ENCODE data around the gene ADRA2B.

DNA sequence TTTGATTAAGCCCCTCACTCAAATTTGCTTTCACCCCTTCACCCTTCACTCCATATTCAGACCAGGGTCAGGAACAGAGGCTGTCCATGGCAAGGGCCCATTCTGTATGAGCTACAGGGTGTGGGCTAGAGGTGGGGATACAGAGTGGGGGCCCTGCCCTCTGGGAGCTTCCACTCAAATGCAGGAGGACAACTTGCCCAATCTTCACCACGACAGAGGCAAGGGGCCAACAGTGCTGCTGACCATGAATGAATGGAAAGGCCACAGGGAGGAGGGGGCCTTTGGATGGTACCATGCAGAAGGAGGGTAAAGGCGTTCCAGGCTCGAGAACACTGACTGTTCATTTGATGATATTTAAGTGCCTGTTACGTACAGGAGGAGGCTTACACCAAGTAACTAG is 22.8 kb downstream of the ADRA2B start:
- TF ChIP-seq EZH2 (IDR thresholded peaks at IDR 0.05) (no peak), ZFX (IDR thresholded peaks at IDR 0.05) (no peak), POLR2A (IDR thresholded peaks at IDR 0.05; ENCODE audit: borderline replicate concordance, extremely low read depth, insufficient read depth, insufficient read length) (no peak), POLR2AphosphoS5 (IDR thresholded peaks at IDR 0.05; ENCODE audit: low read depth, low read length) (no peak), RAD21 (IDR thresholded peaks at IDR 0.05; ENCODE audit: low read depth) (no peak), JUND (IDR thresholded peaks at IDR 0.05) (no peak), TCF7L2 (IDR thresholded peaks at IDR 0.05; ENCODE audit: borderline replicate concordance, extremely low read depth, insufficient read depth, insufficient read length) (no peak), SIN3A (IDR thresholded peaks at IDR 0.05; ENCODE audit: low read depth) (no peak)
- TF ChIP-seq, protein P1, sequence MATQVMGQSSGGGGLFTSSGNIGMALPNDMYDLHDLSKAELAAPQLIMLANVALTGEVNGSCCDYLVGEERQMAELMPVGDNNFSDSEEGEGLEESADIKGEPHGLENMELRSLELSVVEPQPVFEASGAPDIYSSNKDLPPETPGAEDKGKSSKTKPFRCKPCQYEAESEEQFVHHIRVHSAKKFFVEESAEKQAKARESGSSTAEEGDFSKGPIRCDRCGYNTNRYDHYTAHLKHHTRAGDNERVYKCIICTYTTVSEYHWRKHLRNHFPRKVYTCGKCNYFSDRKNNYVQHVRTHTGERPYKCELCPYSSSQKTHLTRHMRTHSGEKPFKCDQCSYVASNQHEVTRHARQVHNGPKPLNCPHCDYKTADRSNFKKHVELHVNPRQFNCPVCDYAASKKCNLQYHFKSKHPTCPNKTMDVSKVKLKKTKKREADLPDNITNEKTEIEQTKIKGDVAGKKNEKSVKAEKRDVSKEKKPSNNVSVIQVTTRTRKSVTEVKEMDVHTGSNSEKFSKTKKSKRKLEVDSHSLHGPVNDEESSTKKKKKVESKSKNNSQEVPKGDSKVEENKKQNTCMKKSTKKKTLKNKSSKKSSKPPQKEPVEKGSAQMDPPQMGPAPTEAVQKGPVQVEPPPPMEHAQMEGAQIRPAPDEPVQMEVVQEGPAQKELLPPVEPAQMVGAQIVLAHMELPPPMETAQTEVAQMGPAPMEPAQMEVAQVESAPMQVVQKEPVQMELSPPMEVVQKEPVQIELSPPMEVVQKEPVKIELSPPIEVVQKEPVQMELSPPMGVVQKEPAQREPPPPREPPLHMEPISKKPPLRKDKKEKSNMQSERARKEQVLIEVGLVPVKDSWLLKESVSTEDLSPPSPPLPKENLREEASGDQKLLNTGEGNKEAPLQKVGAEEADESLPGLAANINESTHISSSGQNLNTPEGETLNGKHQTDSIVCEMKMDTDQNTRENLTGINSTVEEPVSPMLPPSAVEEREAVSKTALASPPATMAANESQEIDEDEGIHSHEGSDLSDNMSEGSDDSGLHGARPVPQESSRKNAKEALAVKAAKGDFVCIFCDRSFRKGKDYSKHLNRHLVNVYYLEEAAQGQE (IDR thresholded peaks at IDR 0.05; ENCODE audit: low read depth): no peak
- TF ChIP-seq, protein P2, sequence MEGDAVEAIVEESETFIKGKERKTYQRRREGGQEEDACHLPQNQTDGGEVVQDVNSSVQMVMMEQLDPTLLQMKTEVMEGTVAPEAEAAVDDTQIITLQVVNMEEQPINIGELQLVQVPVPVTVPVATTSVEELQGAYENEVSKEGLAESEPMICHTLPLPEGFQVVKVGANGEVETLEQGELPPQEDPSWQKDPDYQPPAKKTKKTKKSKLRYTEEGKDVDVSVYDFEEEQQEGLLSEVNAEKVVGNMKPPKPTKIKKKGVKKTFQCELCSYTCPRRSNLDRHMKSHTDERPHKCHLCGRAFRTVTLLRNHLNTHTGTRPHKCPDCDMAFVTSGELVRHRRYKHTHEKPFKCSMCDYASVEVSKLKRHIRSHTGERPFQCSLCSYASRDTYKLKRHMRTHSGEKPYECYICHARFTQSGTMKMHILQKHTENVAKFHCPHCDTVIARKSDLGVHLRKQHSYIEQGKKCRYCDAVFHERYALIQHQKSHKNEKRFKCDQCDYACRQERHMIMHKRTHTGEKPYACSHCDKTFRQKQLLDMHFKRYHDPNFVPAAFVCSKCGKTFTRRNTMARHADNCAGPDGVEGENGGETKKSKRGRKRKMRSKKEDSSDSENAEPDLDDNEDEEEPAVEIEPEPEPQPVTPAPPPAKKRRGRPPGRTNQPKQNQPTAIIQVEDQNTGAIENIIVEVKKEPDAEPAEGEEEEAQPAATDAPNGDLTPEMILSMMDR (IDR thresholded peaks at IDR 0.05 in 2 of 3, conservative IDR thresholded peaks at IDR 0.05 in 1 of 3; ENCODE audit: borderline replicate concordance in 1 of 3, insufficient read depth in 1 of 3, low read depth in 2 of 3, low read length in 2 of 3): no peak
- TF ChIP-seq, protein P3, sequence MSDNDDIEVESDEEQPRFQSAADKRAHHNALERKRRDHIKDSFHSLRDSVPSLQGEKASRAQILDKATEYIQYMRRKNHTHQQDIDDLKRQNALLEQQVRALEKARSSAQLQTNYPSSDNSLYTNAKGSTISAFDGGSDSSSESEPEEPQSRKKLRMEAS (IDR thresholded peaks at IDR 0.05): no peak

Measured in HCT116 (cell line).